Esophagus squamous epithelium (tissue), 4 donors: Measurements from ENCODE around the gene AIPL1.

Experiments
- POLR2A ChIP-seq, 4 donors: fragments of 450-650 bp; IDR thresholded peaks; one replicate each; pipeline ENCODE4 v1.6.1; 2017; ENCODE audit warnings: antibody characterized with exemption in 4 of 4, mild to moderate bottlenecking in 4 of 4, moderate library complexity in 3 of 4
- TF ChIP-seq, protein P1 (sequence below), 6 experiments: fragments of 450-650 bp in 4 of 6; fragments of 200-600 bp in 2 of 6; sonication (generic) in 2 of 6; IDR thresholded peaks; one replicate each; pipeline ENCODE4 v1.5.1; 2016 to 2019; ENCODE audit warnings: antibody characterized with exemption in 6 of 6, mild to moderate bottlenecking in 4 of 6, moderate library complexity in 4 of 6

DNA sequence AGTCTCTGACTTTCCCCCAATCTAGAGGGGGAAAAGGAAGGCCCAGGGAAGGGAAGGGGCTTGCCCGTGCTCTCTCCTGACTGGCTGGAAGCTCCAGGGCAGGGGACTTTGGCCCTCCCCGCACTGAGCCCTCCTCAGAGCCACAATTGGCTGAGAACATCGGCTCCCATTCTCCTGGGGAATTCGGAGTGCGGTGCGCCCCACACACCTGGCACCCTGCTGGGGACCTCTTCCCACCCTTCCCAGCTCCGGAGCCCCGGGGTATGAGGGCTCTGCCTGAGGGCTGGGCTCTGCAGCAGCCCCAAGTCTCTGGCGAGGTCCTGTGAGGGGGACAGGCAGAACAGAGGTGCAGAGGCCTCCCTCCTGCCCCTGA, 45.4 kb upstream of the AIPL1 start:
- TF ChIP-seq, protein P1, sequence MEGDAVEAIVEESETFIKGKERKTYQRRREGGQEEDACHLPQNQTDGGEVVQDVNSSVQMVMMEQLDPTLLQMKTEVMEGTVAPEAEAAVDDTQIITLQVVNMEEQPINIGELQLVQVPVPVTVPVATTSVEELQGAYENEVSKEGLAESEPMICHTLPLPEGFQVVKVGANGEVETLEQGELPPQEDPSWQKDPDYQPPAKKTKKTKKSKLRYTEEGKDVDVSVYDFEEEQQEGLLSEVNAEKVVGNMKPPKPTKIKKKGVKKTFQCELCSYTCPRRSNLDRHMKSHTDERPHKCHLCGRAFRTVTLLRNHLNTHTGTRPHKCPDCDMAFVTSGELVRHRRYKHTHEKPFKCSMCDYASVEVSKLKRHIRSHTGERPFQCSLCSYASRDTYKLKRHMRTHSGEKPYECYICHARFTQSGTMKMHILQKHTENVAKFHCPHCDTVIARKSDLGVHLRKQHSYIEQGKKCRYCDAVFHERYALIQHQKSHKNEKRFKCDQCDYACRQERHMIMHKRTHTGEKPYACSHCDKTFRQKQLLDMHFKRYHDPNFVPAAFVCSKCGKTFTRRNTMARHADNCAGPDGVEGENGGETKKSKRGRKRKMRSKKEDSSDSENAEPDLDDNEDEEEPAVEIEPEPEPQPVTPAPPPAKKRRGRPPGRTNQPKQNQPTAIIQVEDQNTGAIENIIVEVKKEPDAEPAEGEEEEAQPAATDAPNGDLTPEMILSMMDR (IDR thresholded peaks at IDR 0.05), result no peak
- TF ChIP-seq POLR2A (IDR thresholded peaks at IDR 0.05), result no peak
